ENCODE results near the gene FERMT2. TPM values are rescaled to one million over a fixed set of nuclear protein-coding genes. Genes with fewer than 3 reads are reported as not detected.

FERMT2 gene
- total RNA-seq, 1 donor from 2014 or later, result 44.4 TPM

GRCh38 chr14:52902971-52903619, 47.8 kb downstream of the FERMT2 start:
- peaks cover 11% of the 10 kb centered on the region for H3K36me3 Mint-ChIP-seq (ENCODE audit: insufficient read depth)
- no peaks in the 10 kb centered on the region for H3K27me3 Mint-ChIP-seq
- H3K9me3 Mint-ChIP-seq (ENCODE audit: low read depth), result peaks cover 3% of the 10 kb centered on the region
- H3K27ac Mint-ChIP-seq, result no peak overlapping the region
- no peak overlapping the region for H3K4me3 Mint-ChIP-seq (ENCODE audit: low read depth)
- TF ChIP-seq CTCF (IDR thresholded peaks at IDR 0.05; ENCODE audit: unreplicated experiment), result no peak
- no peaks in the 10 kb centered on the region for H3K4me1 Mint-ChIP-seq (ENCODE audit: low read depth)
- no peak for DNase-seq (ENCODE audit: low spot score, unreplicated experiment)

- H3K4me1 Mint-ChIP-seq (ENCODE audit: low read depth), result no peaks in the 10 kb centered on the region
- H3K9me3 Mint-ChIP-seq (ENCODE audit: low read depth), result peaks cover 3% of the 10 kb centered on the region
- no peak for DNase-seq (ENCODE audit: low spot score, unreplicated experiment)
- H3K27me3 Mint-ChIP-seq, result no peaks in the 10 kb centered on the region
- no peak overlapping the region for H3K4me3 Mint-ChIP-seq (ENCODE audit: low read depth)
- peak overlapping the region; percentile 79 for H3K27ac Mint-ChIP-seq
- no peak for TF ChIP-seq CTCF (IDR thresholded peaks at IDR 0.05; ENCODE audit: unreplicated experiment)
- H3K36me3 Mint-ChIP-seq (ENCODE audit: insufficient read depth), result peaks cover 11% of the 10 kb centered on the region
Measured at GRCh38 chr14:52901357-52901980, 49.4 kb downstream of the FERMT2 start.

- peaks cover 3% of the 10 kb centered on the region for H3K9me3 Mint-ChIP-seq (ENCODE audit: low read depth)
- no peak for TF ChIP-seq CTCF (IDR thresholded peaks at IDR 0.05; ENCODE audit: unreplicated experiment)
- H3K4me3 Mint-ChIP-seq (ENCODE audit: low read depth), result no peak overlapping the region
- no peaks in the 10 kb centered on the region for H3K27me3 Mint-ChIP-seq
- no peaks in the 10 kb centered on the region for H3K4me1 Mint-ChIP-seq (ENCODE audit: low read depth)
- H3K36me3 Mint-ChIP-seq (ENCODE audit: insufficient read depth), result peaks cover 11% of the 10 kb centered on the region
- DNase-seq (ENCODE audit: low spot score, unreplicated experiment), result no peak
- H3K27ac Mint-ChIP-seq, result no peak overlapping the region
Measured at GRCh38 chr14:52900731-52901130, 50.1 kb downstream of the FERMT2 start.

GRCh38 chr14:52898496-52898895, 52.4 kb downstream of the FERMT2 start:
- H3K4me3 Mint-ChIP-seq (ENCODE audit: low read depth), result no peak overlapping the region
- no peak for TF ChIP-seq CTCF (IDR thresholded peaks at IDR 0.05; ENCODE audit: unreplicated experiment)
- DNase-seq (ENCODE audit: low spot score, unreplicated experiment), result no peak
- no peak overlapping the region for H3K27ac Mint-ChIP-seq
- H3K9me3 Mint-ChIP-seq (ENCODE audit: low read depth), result no peaks in the 10 kb centered on the region
- H3K36me3 Mint-ChIP-seq (ENCODE audit: insufficient read depth), result peaks cover 10% of the 10 kb centered on the region
- H3K27me3 Mint-ChIP-seq, result no peaks in the 10 kb centered on the region
- H3K4me1 Mint-ChIP-seq (ENCODE audit: low read depth), result no peaks in the 10 kb centered on the region

GRCh38 chr14:52895000-52895399, 55.9 kb downstream of the FERMT2 start:
- Mint-ChIP-seq H3K36me3 (ENCODE audit: insufficient read depth) (peaks cover 17% of the 10 kb centered on the region), H3K27ac (no peak overlapping the region)

More at GRCh38 chr14:52895000-52895399, 55.9 kb downstream of the FERMT2 start:
- H3K4me3 Mint-ChIP-seq (ENCODE audit: low read depth), result no peak overlapping the region
- H3K27me3 Mint-ChIP-seq, result no peaks in the 10 kb centered on the region
- no peak for TF ChIP-seq CTCF (IDR thresholded peaks at IDR 0.05; ENCODE audit: unreplicated experiment)
- no peaks in the 10 kb centered on the region for H3K4me1 Mint-ChIP-seq (ENCODE audit: low read depth)
- no peak for DNase-seq (ENCODE audit: low spot score, unreplicated experiment)
- no peaks in the 10 kb centered on the region for H3K9me3 Mint-ChIP-seq (ENCODE audit: low read depth)

Data from progenitor cell of endocrine pancreas (in vitro differentiated cells).